OCI-LY1 (cell line): ENCODE results near the gene CSRP1.

Experiments
- EZH2 ChIP-seq: fragments of 200-600 bp; sonication (generic), shearing (Covaris generic); IDR thresholded peaks from 2 replicates; pipeline ENCODE4 v1.8.0; 2017; ENCODE audit warnings: borderline replicate concordance, mixed run types, mild to moderate bottlenecking, antibody characterized with exemption, low read length, moderate library complexity, mixed read lengths
- TF ChIP-seq, protein P1 (sequence below): fragments of 200-600 bp; sonication (generic), shearing (Covaris generic); IDR thresholded peaks from 2 replicates; pipeline ENCODE4 v1.5.1; 2017; ENCODE audit warnings: mild to moderate bottlenecking, antibody characterized with exemption, low read length, moderate library complexity, mixed read lengths

DNA sequence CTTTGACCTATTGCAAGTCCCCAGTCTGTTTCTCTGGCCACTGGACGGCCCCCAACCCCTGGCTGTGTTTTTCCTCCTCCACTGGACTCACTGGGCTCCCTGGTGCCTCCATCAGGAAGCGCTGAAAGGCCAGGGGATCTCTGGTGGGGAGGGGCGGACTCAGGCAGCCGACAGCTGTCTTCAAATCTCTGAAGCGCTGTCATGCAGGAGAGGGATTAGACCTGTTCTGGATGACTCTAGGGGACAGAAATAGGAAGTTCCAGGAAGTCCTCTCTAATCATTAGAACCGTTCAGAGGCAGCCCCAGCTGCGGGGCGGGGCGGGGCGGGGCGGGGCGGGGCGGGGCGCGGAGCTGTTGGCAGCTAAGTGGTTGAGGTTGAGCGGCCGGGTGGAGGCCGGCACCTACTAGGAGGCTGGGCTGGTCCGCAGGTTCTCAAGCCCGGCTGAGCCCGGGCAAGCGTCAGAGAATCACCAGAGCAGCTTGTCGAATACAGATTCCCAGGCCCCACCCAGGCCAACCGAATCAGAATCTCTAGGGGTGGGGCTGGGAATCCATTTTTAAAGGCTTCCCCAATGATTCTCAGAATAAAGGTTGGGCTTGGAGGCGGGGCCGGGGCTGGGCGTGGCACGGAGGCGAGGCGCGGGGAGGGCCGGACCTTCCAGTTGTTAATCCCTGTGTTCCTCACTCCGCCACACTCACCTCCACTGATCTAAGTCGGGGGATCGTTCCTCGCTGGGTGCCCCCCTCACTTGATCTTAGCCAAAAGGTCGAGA lies 26.5 kb downstream of the CSRP1 start:
- TF ChIP-seq, protein P1, sequence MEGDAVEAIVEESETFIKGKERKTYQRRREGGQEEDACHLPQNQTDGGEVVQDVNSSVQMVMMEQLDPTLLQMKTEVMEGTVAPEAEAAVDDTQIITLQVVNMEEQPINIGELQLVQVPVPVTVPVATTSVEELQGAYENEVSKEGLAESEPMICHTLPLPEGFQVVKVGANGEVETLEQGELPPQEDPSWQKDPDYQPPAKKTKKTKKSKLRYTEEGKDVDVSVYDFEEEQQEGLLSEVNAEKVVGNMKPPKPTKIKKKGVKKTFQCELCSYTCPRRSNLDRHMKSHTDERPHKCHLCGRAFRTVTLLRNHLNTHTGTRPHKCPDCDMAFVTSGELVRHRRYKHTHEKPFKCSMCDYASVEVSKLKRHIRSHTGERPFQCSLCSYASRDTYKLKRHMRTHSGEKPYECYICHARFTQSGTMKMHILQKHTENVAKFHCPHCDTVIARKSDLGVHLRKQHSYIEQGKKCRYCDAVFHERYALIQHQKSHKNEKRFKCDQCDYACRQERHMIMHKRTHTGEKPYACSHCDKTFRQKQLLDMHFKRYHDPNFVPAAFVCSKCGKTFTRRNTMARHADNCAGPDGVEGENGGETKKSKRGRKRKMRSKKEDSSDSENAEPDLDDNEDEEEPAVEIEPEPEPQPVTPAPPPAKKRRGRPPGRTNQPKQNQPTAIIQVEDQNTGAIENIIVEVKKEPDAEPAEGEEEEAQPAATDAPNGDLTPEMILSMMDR, result no peak
- TF ChIP-seq EZH2, result no peak
